ENCODE results near the gene SSBP3. TPM values are rescaled to one million over a fixed set of nuclear protein-coding genes. Genes with fewer than 3 reads are reported as not detected.

Gene SSBP3
- total RNA-seq, 1 donor from 2014 or later, result 29.7 TPM

GRCh38 chr1:54176621-54177327 lies 229.4 kb downstream of the SSBP3 start:
- ATAC-seq (ENCODE audit: low read depth) (no peak), DNase-seq (no peak)
- Mint-ChIP-seq H3K4me3 (no peak overlapping the region), H3K27ac (no peak overlapping the region), H3K9me3 (no peaks in the 10 kb centered on the region), H3K27me3 (no peaks in the 10 kb centered on the region), H3K4me1 (no peaks in the 10 kb centered on the region), H3K36me3 (ENCODE audit: low read depth) (peaks cover 24% of the 10 kb centered on the region)
- intact Hi-C loops (cut with micrococcal nuclease), result no loop called here
- no peak for TF ChIP-seq CTCF (IDR thresholded peaks at IDR 0.05)
- ChIA-PET POLR2A (no interaction called here), CTCF (no interaction called here)

Other genes with a start within 250 kb of the SSBP3 start
- gene CYB5RL, start 206.4 kb downstream of the SSBP3 start, total RNA-seq, result 8.4 and 8.7 TPM in 2 replicates
- gene MRPL37, start 206.2 kb downstream of the SSBP3 start, total RNA-seq, result 62.5 and 64.1 TPM in 2 replicates
- 0.10 and 0.16 TPM in 2 replicates for gene ACOT11, start 141.8 kb upstream of the SSBP3 start, total RNA-seq
- not detected in 2 replicates for gene FAM151A, start 217.1 kb upstream of the SSBP3 start, total RNA-seq
- gene MROH7, start 235.4 kb upstream of the SSBP3 start, total RNA-seq, result not detected in 2 replicates

Measured in activated B cell treated with CpG ODN at 0.5 μM for 24 hours (primary cell).